HCT116 (cell line): Measurements from ENCODE around the gene THADA.

ENCODE experiments used
- EZH2 ChIP-seq: fragments of 200-600 bp; sonication (generic); IDR thresholded peaks from 2 replicates; pipeline ENCODE4 v1.6.1; 2017; ENCODE audit warnings: antibody characterized with exemption, mixed run types
- SIN3A ChIP-seq: IDR thresholded peaks from 2 replicates; pipeline ENCODE4 v1.6.1; 2012; ENCODE audit warnings: low read depth
- TCF7L2 ChIP-seq: IDR thresholded peaks from 2 replicates; pipeline ENCODE4 v1.7.0; 2011; ENCODE audit warnings: borderline replicate concordance, inconsistent platforms; ENCODE audit not compliant: insufficient read depth, insufficient read length; ENCODE audit errors: extremely low read depth
- ZFX ChIP-seq: fragments of 450-650 bp; IDR thresholded peaks from 2 replicates; pipeline ENCODE4 v1.6.1; 2017
- TF ChIP-seq, protein P1 (sequence below), 3 experiments: fragments of 200-600 bp in 1 of 3; sonication (generic) in 1 of 3; IDR thresholded peaks in 2 of 3; conservative IDR thresholded peaks in 1 of 3; 2 replicates each; pipeline ENCODE4 v1.5.1; 2012 to 2017; ENCODE audit warnings: low read depth in 2 of 3, low read length in 2 of 3, antibody characterized with exemption in 1 of 3, borderline replicate concordance in 1 of 3, control low read depth in 1 of 3, mild to moderate bottlenecking in 1 of 3, mixed read lengths in 1 of 3, mixed run types in 1 of 3, moderate library complexity in 1 of 3; ENCODE audit not compliant: insufficient read depth in 1 of 3
- TF ChIP-seq, protein P2 (sequence below): IDR thresholded peaks from 2 replicates; pipeline ENCODE4 v1.6.1; 2012

DNA sequence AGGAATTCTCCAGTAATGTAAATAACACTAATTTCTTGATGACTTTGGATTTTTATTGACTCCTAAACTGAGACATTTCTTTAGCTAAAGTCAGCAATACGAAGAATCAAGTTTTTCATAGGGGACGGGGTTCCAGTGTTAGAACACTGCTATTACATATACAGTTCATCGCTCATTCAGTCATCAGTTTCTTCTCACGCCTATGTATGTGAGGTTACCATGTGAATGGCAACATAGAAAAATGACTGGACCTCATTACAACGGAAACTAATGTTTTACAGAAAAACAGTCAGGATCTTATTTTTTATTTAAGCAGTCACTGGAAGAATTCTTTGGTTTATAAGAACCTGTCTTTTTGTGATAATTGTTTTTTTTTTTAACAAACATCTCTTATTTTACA lies 56.4 kb downstream of the THADA start:
- TF ChIP-seq, protein P1, sequence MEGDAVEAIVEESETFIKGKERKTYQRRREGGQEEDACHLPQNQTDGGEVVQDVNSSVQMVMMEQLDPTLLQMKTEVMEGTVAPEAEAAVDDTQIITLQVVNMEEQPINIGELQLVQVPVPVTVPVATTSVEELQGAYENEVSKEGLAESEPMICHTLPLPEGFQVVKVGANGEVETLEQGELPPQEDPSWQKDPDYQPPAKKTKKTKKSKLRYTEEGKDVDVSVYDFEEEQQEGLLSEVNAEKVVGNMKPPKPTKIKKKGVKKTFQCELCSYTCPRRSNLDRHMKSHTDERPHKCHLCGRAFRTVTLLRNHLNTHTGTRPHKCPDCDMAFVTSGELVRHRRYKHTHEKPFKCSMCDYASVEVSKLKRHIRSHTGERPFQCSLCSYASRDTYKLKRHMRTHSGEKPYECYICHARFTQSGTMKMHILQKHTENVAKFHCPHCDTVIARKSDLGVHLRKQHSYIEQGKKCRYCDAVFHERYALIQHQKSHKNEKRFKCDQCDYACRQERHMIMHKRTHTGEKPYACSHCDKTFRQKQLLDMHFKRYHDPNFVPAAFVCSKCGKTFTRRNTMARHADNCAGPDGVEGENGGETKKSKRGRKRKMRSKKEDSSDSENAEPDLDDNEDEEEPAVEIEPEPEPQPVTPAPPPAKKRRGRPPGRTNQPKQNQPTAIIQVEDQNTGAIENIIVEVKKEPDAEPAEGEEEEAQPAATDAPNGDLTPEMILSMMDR (IDR thresholded peaks at IDR 0.05 in 2 of 3, conservative IDR thresholded peaks at IDR 0.05 in 1 of 3; ENCODE audit: borderline replicate concordance in 1 of 3, insufficient read depth in 1 of 3, low read depth in 2 of 3, low read length in 2 of 3) = no peak
- TF ChIP-seq SIN3A (no peak), TCF7L2 (no peak), EZH2 (no peak), ZFX (no peak)
- TF ChIP-seq, protein P2, sequence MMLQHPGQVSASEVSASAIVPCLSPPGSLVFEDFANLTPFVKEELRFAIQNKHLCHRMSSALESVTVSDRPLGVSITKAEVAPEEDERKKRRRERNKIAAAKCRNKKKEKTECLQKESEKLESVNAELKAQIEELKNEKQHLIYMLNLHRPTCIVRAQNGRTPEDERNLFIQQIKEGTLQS = no peak
